ENCODE measurements around the gene ARID5B.
"Not testable (repeated sequence)": the region's sequence is repeated elsewhere in the genome, so short reads cannot be mapped to it uniquely, and the experiment has no call there.

The ARID5B gene

DNA sequence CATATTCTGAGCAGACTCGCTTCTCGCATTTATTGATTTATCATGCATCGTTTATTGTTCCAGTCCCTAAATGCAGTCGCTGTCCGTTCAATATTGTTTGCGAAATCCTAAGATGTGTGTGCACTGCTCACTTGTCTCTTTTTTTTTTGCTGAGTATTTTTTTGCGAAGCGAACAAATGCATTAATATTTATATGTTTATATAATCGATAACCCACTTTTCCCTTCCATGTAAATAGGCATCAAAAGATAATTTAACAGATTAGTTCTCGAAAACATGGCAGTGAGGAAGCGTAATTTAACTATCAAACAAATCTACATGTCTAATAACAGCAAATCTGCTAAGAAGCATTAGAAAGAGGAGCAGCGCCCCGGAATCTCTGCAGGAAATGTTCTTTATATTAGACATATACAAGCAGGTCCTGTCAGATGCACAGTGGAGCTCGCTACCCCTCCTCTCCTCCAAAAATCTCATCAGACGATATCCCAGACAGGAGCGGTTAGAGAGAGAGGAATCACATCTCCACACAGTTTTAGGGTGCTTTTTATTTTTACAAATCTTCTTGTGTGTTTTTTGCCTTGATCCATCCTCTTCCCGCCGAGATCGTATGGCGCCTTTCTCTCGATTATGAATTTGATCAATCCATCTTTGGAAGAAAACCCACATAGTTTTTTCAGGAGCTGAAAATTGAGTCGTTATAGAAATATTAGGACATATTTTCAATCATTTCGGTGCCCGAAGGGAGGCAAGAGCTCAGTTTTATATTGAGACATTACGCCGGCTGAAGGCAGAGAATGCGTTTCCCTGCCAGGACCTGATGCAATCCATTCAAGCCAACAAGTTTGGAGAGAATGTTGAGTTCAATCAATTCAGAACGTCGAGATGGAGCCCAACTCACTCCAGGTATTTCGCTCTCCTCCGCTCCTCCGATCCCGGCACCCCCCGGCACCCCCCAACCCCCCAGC lies at the start of gene ARID5B:
Gene ARID5B (plus strand): TSS at position 871 of the 964 bp plus-strand sequence. CDS start 11 bp downstream, at position 882.
- peak in 1 of 2 experiments; percentile 18 for DNase-seq

- DNase-seq, result no peak
These were observed 49.2 kb upstream of the ARID5B start for GRCh38 chr10:61852261-61852660.

DNA sequence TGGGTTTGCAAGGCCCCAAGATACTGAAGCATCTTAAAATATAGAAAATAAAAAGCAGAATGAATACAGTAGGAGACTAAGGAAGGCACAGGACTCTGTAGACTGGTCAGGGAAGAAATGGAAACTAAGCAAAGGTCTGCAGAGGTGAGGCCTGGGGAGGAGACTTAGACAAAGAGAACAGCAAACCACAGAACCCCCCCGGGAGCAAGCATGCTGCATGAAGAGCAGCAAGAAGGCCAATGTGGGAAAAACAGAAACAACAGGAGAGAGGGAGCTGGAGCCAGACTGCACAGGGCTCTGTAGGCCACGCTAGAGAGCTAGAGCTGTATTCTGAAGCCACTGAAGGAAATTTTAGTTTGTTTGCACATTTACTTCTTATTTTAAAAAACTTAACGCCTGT lies 45.7 kb upstream of the ARID5B start:
- no peak for DNase-seq

- DNase-seq, result no peak
These were observed 43.8 kb upstream of the ARID5B start for GRCh38 chr10:61857746-61858145.

GRCh38 chr10:61859786-61860185 lies 41.7 kb upstream of the ARID5B start:
- no peak for DNase-seq

DNA sequence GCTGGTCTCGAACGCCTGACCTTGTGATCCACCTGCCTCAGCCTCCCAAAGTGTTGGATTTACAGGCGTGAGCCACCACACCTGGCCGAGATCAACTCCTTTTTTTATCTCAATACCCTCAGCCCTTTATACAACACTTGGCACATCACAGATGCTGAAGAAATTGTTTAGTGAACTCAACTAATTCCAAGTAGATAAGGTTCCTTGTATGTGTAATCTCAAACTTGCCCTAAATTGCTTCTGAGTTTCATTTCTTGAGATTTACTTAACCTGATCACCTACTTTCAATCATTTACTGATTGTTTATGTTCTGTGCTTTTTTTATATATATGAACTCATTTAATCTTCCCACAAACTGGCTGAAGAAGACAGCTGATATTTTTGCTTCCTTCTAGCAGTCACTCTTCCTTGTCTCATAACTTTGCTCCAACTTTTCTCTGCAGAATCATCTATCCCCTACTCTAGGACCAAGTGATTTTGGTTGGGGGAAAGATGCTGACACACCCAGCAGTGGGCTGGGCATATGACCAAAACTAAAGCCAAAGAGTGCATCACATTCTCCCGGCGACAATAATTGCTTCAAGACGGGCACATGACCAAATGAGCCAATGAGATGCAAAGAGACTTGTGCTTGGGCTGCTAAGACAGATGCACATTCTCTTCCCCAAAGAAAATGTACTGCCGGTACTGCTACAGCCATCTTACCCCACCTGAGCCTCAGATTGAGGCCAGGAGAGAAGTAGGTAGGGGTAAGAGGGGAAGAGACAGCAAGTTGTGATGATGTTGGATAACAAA lies 40.3 kb upstream of the ARID5B start:
- no peak for DNase-seq

DNA sequence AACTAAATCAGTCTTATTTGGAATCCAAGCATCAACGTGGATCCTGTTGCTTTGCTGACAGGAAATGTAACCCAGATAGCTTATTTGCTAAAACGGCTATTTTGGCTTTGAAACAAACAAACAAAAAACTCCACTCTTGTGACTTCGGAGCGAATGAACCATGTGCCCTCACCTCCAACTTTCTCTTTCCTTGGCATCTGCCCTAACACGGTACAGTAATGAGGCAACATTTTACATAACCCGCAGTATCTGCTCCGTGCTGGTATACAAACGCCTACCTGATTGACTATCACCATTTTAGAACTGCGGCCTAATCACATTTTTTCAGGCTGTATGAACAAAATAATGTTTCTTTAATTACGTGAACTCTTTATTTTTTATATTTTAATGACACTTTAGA lies 37.5 kb upstream of the ARID5B start:
- no peak for DNase-seq

DNA sequence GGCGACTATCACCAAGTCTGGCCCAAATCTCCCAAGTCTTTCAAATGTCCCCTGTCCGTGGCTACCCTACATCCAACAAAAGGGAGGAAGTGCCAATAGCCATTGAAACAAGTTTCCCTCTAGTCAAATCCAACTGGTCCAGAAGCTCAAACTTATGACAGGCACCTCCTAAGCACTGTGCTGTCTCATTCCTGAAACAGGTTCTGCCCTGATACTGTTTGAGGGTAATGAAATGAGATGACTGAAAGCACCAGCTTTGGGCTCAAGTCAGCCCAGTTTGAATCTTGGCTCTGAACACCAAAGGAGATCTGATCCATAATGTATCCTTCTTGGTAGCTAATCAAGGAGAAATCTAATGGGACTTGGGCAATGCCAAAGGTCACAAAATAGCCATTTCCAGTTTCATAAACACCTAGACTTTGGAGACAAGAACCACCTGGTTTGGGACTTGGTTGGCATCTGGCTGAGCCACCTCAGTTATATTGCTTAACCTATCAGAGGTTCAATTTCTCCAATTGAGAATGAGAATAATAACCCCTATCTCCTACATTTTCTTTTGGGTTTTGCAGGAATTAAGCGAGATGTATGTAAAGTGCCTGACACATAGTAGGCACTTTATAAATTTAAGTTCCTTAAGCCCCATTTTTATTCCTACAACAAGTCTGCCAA lies 34.7 kb upstream of the ARID5B start:
- DNase-seq, result no peak

DNA sequence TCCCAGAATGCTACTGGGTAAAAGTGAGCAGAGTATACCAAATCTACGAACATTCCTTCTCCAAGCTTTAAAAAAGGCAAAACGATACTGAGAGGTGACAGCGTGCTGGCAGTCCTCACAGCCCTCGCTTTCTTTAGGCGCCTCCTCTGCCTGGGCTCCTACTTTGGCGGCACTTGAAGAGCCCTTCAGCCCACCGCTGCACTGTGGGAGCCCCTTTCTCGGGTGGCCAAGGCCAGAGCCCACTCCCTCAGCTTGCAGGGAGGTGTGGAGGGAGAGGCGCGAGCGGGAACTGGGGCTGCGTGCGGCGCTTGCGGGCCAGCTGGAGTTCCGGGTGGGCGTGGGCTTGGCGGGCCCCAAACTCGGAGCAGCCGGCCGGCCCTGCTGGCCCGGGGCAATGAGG lies 34.1 kb upstream of the ARID5B start:
- DNase-seq, result not testable (repeated sequence)

GRCh38 chr10:61867817-61868216 lies 33.7 kb upstream of the ARID5B start:
- not testable (repeated sequence) for DNase-seq

DNA sequence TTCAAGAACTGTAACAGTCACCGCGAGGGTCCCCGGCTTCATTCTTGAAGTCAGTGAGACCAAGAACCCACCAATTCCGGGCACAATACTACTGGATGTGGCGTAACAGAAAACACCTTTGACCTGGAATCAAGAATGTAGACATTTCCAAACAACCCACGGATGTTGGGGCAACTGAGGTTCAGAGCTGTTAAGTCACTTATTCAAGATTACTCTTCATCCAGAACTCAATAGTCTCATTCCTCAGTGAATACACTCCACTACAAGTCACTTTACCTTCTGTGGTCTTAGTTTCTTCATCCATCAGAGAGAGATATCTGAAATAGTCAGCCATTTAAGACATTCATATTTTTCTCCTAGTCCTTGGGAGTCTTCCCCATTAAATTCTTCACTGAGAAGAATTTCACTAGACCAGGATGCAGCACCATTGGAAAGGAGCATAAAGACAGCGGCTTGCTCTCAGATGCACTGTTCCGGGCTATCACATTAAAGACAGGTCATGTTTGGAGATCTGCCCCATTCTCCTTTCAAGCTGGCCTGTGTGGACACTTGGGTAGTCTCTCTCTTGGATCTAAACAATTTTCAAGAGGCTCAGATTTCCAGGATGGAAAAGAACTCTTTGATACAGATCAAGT lies 32.3 kb upstream of the ARID5B start:
- no peak for DNase-seq

DNA sequence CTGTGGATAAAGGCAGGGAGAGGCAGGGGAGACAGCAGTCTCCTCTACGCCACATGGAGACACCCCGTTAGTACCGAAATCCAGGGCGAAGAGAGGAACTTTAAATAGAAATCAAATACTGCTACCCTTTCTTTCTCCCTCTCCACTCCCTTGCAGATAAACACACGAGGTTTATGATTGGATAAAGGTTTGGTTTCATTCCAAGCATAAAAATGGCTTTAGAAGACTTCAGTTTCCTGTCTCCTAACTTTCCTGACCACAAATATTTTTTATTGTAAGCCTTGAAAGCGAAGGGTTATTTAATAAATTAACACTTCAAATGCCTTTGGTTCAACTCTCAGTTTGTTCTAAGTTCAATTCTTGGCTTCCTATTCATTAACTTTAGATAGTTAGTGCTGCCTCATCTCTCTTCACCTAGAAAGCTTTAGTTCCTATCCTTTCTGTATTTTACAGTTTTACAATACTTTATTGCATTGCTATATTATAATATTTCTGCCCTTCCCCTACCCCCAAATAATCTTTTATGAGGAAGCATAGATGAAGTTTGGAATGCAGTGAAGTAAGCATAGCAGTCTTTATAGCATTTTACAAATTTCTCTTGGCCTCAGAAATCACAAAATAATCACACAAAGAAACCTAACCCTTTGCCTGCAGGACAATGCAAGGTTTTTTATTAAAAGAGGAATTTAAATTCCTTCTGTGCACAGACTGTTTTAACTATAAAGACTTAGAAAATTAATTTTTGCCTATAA lies 31.5 kb upstream of the ARID5B start:
- no peak for DNase-seq

- no peak for DNase-seq
These were observed 31.0 kb upstream of the ARID5B start for GRCh38 chr10:61870526-61870895.

DNA sequence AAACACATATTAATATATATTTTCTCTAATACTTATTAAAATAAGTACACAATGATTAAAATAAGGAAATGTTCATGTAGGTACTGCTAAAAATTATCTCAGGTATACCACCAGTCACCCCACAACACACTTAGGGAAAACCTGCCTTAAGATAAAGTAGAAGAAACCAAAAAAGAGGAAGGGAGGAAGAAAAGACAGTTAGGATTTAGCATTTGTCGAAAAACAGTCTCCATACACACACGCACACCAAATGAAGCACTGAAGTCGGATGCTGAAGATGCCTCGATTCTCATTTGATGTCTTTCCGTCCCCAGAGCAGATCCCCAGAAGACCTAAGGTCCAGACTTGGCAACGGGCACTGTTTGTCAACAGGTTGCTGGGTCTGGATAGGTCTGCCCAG lies 30.0 kb upstream of the ARID5B start:
- DNase-seq, result no peak

DNA sequence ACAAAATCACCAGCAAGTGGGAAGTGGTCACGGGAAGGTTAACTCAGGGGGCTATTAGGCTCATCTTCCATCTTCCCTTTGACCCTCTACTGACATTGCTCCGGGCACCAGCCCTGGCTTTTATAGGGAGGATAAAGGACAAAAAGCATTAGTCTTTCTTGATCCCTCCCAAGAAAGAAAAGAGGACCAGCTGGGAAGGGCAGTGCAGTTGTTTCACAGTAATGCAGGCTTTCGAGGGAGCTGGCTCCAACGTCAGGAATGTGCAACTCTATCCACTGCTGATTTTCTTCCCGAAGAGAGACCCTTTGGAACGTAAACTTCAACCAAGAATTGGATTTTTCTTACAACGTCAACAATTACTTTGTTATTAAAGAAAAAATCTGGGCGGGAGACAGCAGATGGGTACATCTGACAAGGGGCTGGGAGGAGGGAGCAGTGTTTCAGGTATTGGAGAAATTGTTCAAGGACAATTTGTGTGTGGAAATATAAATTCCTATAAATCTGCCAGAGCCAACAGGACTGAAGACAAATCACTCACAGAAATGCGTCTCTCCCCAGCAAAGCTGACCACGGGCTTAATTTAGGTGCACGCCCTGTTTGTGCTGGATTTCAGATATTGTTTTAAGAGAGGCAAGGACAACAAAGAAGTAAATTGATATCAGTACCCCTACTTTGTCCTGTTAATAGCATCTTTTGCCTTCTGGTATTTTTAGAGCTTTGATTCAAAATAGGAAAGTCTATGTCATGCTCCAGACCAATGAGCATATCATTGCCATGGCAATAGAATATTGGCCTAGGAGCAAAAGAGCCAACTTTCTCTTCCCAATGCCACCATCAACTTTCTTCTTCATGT lies 23.4 kb upstream of the ARID5B start:
- DNase-seq, result no peak

DNA sequence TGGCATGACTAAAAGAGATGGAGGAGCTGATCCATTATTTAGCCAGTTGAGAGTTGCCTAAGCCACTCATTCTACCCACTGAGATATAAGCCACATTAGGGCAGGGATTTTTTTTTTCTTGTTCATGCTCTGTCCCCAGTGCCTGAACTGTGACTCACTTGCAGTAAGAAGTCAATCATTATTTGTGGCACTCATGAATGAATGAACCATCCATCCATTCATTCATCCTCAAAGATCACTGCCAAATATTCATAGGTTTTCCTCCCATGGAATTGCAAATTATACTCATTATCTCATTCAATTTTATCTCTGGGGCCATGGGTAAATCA lies 22.8 kb upstream of the ARID5B start:
- DNase-seq, result no peak

DNA sequence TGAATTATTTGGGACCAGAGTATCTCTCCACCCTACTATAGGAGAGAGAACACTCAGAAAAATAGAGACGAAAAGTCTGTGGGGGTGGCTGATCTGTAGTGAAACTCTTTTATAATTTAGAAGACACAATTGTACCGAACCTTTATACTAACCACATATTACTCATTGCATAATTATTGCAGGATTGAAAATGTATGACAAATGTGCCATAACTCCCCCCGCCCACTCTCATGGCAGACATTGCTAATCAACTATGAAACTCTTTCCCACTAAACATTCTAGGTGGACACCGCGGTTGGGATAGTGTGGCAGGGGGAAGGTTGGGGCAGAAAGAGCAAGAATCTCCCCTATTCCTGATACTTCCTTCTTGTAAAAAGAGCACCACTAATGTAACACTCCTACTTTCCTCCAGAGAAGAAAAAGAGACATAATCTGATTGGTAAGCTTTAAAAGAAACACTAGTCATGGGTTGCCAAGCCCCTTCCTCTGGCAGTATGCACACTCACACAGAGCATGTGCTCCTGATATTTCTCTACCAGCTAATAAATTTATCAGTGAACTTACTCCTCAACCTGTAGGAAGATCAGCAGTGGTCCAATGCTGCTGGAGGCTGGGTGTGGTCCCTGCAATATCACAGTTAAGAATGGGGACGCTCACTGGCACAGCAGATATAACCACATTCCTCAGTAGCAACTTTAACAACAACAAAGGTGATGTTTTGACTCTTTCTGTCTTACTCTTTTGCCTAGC lies 18.7 kb upstream of the ARID5B start:
- no peak for DNase-seq

DNA sequence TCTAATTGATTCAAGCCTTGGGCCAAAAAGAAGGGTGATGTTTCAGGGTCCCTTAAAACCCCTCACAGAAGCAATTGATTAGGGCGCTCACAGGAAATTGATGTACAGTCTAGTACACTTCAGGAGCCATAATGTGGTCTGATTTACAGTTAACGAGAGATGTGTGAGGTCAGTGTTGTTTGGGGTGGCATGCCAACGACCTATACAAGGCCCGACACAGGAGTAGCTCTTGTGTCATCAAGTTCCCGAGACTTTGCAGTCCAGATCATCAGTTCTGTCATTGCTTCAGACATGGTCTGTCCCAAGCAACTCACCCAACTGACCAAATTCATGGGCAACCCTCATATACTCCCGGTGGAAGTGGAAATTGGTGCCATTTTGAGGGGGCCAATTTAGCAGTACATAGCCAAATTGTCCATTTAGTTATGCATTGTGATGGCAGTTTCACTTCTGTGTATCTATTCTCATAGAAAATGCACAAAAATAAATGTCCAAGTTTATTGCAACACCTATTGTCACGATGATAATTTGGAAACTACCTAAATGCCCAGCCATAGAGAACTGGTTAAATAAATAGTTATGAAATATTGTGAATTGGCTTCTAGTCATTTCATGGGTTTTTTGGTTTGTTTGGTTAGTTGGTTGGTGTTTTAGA lies 18.0 kb upstream of the ARID5B start:
- DNase-seq, result no peak

GRCh38 chr10:61887772-61888171 lies 13.7 kb upstream of the ARID5B start:
- DNase-seq, result no peak

DNA sequence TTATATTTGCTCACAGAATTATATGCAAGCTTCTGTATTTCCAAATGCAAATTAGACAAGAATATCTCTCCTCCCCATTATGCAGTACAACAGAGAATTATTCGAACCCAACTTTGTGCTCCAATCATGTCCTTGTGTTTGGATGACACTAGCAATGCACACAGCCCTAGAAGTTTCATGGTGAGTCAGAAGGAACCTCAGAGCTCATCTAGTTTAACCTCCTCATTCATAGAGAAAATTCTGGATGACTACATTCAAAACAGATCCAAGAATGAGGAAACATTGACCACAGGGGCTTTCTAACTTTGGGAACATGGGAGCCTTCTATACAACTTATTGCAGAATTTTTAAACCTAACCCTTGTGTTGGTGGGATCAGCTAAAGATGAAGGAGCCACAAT lies 12.8 kb upstream of the ARID5B start:
- DNase-seq, result no peak
